Measurements from ENCODE around the gene HSD17B7. TPM values are rescaled to one million over a fixed set of nuclear protein-coding genes. Genes with fewer than 3 reads are reported as not detected.

HSD17B7 gene
- total RNA-seq, 2 experiments from 2014 or later: 30.2 to 31.2 TPM

DNA sequence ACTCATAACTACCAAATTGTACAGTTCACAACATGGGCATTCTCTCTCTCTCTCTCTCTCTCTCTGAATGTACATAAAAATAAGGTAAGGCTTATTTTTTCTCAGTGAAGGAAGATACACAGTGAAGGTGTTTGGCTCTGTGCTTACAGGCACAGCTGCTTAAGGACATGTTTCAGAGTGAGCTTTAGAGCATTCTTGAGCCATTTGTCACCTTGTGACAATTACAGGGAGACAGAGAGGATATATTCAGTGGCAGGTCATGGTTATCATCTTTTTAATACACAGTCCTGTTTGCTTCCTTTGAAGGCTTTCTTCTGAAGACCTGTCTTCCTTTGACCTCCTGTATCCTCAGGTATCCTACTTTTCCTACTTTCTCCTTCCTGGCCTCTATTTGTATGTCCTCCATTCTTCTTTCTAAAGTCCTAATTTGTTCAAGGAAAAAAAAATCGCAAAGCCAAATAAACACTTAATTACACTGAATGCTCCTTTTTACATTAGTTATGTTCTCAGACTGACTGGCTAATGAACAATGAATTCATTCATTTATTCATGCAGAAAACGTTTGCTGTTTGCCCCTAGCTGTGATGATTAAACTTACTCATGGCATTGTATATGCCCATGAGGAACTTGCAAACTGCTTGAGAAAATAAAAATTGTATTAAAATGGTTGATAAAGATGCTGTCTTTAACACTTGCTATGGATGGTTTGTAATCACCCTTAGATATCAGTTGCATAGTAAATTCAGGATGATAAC lies 33.4 kb downstream of the HSD17B7 start:
- Mint-ChIP-seq H3K36me3 (no peaks in the 10 kb centered on the region), H3K4me1 (peaks cover 16% of the 10 kb centered on the region), H3K4me3 (no peak overlapping the region), H3K9me3 (no peaks in the 10 kb centered on the region), H3K27ac (no peak overlapping the region), H3K27me3 (peaks cover 47% of the 10 kb centered on the region)
- ATAC-seq (ENCODE audit: low read depth) (no peak), DNase-seq (no peak)
- POLR2A ChIA-PET: interaction anchor here (0.6 kb wide), 1 partner anchor 74 kb away, joined by 3 read pairs; no protein-coding TSS in a partner anchor

DNA sequence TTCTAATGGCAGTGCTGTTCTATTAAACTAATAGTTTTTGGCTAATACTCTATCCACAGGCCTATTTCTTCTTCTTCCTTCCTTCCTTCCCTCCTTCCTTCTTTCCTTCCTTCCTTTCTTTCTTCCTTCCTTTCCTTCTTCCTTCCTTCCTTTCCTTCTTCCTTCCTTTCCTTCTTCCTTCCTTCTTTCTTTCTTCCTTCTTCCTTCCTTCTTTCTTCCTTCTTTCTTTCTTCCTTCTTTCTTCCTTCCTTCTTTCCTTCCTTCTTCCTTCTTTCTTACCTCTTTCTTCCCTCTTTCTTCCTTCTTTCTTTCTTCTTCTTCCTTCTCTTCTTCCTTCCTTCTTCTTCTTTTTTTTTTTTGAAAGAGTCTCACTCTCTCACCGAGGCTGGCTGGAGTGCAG lies 38.8 kb downstream of the HSD17B7 start:
- H3K27ac Mint-ChIP-seq: no peak overlapping the region
- H3K36me3 Mint-ChIP-seq: peaks cover 3% of the 10 kb centered on the region
- ATAC-seq (ENCODE audit: low read depth): no peak
- H3K4me3 Mint-ChIP-seq: no peak overlapping the region
- peaks cover 13% of the 10 kb centered on the region for H3K4me1 Mint-ChIP-seq
- no peak for DNase-seq
- POLR2A ChIA-PET: no interaction called here
- peaks cover 8% of the 10 kb centered on the region for H3K9me3 Mint-ChIP-seq
- peaks cover 22% of the 10 kb centered on the region for H3K27me3 Mint-ChIP-seq

DNA sequence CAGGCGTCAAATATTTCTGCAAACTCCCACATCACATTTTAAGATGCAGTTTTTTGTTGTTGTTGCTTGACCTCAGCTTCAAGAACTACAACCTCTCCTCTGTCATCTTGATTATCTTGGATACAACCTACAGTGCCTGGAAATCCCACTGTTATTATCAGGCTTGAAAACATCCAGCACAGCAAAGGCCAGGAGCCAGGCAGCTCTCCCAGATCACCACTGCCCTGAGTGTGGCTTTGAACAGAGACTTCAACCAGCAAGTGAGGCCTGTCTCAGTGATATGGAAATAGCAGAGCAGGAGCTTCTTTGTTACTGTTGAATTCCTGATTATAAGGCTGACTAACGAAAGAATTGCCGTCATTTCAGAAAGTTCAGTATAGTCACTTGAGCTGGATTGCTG lies 42.0 kb downstream of the HSD17B7 start:
- peaks cover 11% of the 10 kb centered on the region for H3K36me3 Mint-ChIP-seq
- POLR2A ChIA-PET: no interaction called here
- peaks cover 28% of the 10 kb centered on the region for H3K4me1 Mint-ChIP-seq
- H3K27me3 Mint-ChIP-seq: peaks cover 12% of the 10 kb centered on the region
- H3K9me3 Mint-ChIP-seq: peaks cover 14% of the 10 kb centered on the region
- DNase-seq (no peak), ATAC-seq (ENCODE audit: low read depth) (no peak)
- no peak overlapping the region for H3K4me3 Mint-ChIP-seq
- no peak overlapping the region for H3K27ac Mint-ChIP-seq

DNA sequence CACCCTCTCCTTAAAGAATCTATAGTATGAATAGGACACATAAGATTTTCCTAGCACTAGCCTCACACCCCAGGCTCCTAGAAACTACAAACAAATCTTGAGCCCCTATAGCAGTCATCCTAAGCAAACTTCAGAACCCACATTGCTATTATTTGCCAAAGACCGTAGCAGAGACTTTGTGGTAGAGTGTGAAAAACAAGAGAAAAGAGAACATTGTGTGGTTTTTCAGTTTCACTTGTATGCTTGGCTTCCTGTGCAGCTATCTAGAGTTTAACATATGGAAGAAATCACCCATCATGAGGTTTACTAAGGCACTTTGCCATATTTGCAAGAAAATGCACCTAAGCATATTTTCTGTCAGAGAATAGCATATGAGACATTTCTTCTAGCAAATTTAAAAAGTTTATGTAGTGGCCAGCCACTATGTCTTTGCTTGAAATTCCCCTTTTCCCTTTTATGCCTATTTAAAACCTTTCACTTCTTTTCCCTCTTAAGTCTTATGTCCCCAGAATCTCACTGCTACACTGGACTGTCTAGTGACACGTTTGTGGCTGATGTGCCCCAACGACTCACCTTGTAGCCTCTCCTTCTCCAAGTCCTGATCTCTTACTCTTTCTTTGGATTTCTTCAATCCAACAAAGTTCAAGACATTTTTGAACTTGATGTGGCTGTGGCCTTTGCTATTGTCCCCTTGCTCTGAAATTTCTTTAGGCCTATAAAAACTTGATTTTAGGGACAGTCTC lies 44.8 kb downstream of the HSD17B7 start:
- Mint-ChIP-seq H3K27ac (peak overlapping the region; percentile 71), H3K27me3 (peaks cover 13% of the 10 kb centered on the region)
- DNase-seq: no peak

DNA sequence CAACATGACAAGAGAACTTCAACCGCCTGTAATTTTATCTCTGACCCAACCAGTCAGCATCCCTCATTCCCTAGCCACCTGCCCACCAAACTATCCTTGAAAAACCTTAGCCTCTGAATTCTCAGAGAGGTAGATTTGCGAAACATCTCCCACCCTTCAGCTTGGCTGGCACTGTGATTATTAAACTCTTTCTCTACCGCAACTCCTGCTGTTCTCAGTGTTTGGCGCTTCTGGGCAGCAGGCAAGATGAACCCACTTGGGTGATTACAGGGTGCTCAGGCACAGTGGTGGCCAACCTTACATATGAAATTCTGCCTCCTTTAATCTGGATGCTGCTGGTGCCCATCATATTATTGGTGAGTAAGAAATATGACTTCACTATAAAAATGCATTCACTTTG lies 48.4 kb downstream of the HSD17B7 start:
- H3K4me3 Mint-ChIP-seq: no peak overlapping the region
- peaks cover 15% of the 10 kb centered on the region for H3K9me3 Mint-ChIP-seq
- no peak for DNase-seq
- H3K4me1 Mint-ChIP-seq: peaks cover 17% of the 10 kb centered on the region
- peaks cover 22% of the 10 kb centered on the region for H3K27me3 Mint-ChIP-seq
- POLR2A ChIA-PET: no interaction called here
- H3K36me3 Mint-ChIP-seq: peaks cover 14% of the 10 kb centered on the region
- ATAC-seq (ENCODE audit: low read depth): no peak
- H3K27ac Mint-ChIP-seq: no peak overlapping the region

More for the DNA sequence above, 44.8 kb downstream of the HSD17B7 start:
- POLR2A ChIA-PET: no interaction called here
- ATAC-seq (ENCODE audit: low read depth): peak; percentile 89
- peak overlapping the region; percentile 25 for H3K4me3 Mint-ChIP-seq
- H3K4me1 Mint-ChIP-seq: peaks cover 26% of the 10 kb centered on the region
- peaks cover 21% of the 10 kb centered on the region for H3K9me3 Mint-ChIP-seq
- H3K36me3 Mint-ChIP-seq: peaks cover 15% of the 10 kb centered on the region

DNA sequence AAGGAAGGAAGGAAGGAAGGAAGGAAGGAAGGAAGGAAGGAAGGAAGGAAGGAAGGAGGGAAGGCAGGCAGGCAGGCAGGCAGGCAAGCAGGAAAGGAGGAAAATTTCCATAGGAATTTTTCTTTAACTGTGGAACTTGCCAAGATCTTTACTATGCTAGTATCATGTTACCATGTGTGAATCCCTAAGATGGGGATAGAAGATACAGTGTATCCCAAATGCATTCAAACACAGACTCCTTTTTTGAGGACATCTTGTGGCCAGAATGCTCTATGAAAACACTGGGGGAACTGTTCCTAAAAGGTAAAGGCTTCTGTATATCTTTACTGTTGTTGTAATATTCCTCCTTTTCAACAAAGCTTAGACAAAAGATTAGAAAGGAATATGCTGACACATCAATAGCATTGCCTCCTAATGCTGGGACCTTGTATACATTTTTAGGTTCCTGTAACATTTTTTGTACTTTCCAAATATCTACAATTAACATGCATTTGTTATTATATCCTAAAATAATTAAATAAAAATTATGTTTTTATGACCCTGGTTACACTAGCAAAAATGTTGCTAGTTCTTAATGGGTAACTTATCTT lies 49.8 kb downstream of the HSD17B7 start:
- ATAC-seq (ENCODE audit: low read depth) (no peak), DNase-seq (no peak)
- POLR2A ChIA-PET: no interaction called here
- Mint-ChIP-seq H3K4me1 (peaks cover 8% of the 10 kb centered on the region), H3K9me3 (peaks cover 13% of the 10 kb centered on the region), H3K36me3 (peaks cover 10% of the 10 kb centered on the region), H3K27ac (no peak overlapping the region), H3K4me3 (no peak overlapping the region), H3K27me3 (peaks cover 22% of the 10 kb centered on the region)

DNA sequence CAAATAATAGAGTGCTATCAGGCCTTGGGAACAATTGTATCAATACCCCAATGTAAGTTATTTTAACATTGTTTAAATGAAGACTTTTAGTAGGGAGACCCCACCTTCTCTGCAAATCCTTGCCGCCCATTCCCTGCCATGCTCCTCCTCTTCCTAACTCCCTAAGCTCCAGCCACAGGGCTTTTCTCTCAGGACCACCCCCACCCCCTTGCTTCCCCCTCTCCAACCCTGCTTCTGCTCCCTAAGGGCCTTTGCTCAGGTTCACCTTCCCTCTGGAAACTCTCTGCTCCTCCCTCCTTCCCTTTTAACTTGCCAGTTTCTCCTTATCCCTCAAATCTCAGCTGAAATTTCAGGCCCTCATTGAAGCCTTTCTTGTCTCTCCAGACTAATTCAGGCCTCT lies 53.7 kb downstream of the HSD17B7 start:
- no peak overlapping the region for H3K27ac Mint-ChIP-seq
- no peaks in the 10 kb centered on the region for H3K4me1 Mint-ChIP-seq
- no peak for ATAC-seq (ENCODE audit: low read depth)

DNA sequence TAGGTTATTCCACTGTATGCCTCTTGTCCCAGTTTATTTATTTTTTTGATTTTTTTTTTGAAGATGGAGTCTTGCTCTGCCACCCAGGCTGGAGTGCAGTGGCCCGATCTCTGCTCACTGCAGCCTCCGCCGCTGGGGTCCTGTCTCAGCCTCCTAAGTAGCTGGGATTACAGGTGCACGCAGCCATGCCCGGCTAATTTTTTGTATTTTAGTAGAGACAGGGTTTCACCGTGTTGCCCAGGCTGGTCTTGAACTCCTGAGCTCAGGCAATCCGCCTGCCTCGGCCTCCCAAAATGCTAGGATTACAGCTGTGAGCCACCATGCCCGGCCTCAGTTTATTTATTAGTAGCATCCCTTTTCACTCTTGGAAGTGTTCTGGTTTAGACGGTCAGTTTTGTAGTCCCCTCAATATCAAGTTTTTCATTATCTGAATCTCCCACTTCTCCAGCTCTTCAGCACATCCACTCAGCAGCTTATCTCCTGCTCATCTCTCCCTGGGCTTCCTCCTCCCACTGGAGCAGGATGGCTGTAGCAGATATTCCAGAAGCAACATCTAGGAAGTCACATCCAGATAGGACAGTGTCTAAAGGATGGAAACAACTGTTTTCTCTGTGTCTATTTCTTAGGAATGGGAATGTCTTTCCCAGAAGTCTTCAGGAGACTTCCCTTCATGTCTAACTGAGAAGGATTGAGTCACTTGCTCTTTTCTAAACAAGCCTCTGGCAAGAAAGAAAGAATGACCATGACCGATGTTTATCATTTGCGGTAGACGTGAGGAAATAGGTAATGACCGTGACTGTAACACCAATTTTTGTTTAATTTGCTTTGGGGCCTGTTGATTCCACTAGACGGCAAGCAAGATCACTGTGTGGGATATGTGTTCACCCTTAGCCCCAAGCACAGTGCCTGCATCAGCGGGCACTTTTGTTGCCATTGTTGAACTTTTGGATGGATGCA lies 56.0 kb downstream of the HSD17B7 start:
- Mint-ChIP-seq H3K36me3 (no peaks in the 10 kb centered on the region), H3K4me3 (no peak overlapping the region), H3K27ac (no peak overlapping the region), H3K9me3 (no peaks in the 10 kb centered on the region), H3K4me1 (no peaks in the 10 kb centered on the region), H3K27me3 (peaks cover 26% of the 10 kb centered on the region)
- POLR2A ChIA-PET: no interaction called here
- ATAC-seq (ENCODE audit: low read depth) (no peak), DNase-seq (no peak)

More for the DNA sequence above, 53.7 kb downstream of the HSD17B7 start:
- POLR2A ChIA-PET: no interaction called here
- Mint-ChIP-seq H3K36me3 (no peaks in the 10 kb centered on the region), H3K27me3 (peaks cover 31% of the 10 kb centered on the region), H3K4me3 (no peak overlapping the region), H3K9me3 (no peaks in the 10 kb centered on the region)
- no peak for DNase-seq

DNA sequence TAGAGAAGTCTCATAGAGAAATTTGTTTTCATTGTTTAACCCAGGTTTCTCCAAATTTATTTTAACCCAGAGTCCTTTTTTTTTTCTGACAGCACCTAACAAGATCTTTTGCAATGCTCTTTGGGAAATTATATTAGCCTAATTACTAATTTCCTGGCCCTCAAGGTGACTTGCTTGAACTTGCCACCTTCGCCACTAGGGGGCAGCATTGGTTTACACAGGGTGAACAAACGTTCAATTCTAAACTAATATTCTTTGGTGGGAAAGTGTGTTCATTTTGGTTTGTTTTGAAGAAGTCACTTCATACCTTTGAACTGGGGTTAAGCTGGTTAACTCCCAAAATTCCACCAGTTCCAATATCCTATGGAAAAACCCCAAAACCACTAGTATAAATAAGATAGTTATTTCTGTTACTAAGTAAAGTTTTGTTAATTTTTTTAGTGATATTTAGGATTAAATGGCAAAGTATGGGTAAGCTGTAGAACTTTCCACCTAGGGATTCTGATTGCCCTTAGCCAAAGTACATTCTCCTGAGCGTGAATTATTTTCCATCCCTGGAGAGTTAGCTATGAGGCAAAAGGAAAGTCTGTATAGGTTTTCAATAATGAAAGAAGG lies 57.4 kb downstream of the HSD17B7 start:
- POLR2A ChIA-PET: no interaction called here
- Mint-ChIP-seq H3K27me3 (peaks cover 23% of the 10 kb centered on the region), H3K4me3 (no peak overlapping the region), H3K9me3 (no peaks in the 10 kb centered on the region), H3K36me3 (no peaks in the 10 kb centered on the region), H3K27ac (no peak overlapping the region), H3K4me1 (no peaks in the 10 kb centered on the region)
- ATAC-seq (ENCODE audit: low read depth): no peak
- peak; percentile 77 for DNase-seq

DNA sequence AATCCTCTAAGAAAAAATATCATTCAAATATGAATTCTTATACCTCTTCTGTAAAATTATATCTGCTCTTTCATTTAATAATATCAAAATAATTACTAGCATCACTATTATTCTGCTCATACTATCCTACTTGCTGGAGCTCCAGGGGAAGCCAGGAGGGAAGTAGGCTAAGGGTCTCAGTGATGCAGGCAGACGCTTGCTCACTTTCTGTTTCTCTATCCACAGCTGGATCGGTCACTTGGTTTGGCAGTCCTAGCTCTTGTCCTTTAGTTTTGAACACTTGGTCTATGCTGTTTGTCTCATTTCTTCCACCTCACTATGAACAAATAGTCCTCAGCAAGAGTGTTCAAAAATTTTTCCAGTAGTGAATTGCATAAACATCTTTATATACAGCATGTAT lies 59.2 kb downstream of the HSD17B7 start:
- Mint-ChIP-seq H3K27me3 (peaks cover 23% of the 10 kb centered on the region), H3K27ac (no peak overlapping the region), H3K4me3 (no peak overlapping the region), H3K36me3 (no peaks in the 10 kb centered on the region), H3K4me1 (no peaks in the 10 kb centered on the region), H3K9me3 (no peaks in the 10 kb centered on the region)
- POLR2A ChIA-PET: no interaction called here
- DNase-seq (no peak), ATAC-seq (ENCODE audit: low read depth) (no peak)

DNA sequence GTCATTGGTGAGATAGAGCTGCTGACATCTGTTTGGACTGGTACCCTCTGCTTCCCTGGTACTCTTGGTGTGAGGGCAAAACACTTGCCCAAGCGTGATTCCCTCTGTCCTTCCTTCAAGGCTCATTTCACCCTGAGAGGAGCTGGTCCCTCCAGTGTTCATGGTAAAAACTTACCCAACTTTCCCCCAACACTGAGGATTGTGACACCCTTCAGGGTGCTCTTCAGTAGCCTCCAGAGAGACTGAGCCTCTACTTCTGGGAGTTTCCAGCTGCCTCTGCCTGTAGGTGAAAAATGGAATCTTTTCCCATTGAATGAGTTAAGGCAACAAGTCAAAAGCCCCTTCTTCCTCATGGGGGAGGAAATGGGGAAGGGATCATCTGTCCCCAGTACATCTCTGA lies 60.8 kb downstream of the HSD17B7 start:
- no peaks in the 10 kb centered on the region for H3K4me1 Mint-ChIP-seq
- peaks cover 20% of the 10 kb centered on the region for H3K27me3 Mint-ChIP-seq
- DNase-seq (no peak), ATAC-seq (ENCODE audit: low read depth) (no peak)
- H3K27ac Mint-ChIP-seq: no peak overlapping the region
- no peaks in the 10 kb centered on the region for H3K9me3 Mint-ChIP-seq
- no peaks in the 10 kb centered on the region for H3K36me3 Mint-ChIP-seq
- POLR2A ChIA-PET: no interaction called here
- no peak overlapping the region for H3K4me3 Mint-ChIP-seq

DNA sequence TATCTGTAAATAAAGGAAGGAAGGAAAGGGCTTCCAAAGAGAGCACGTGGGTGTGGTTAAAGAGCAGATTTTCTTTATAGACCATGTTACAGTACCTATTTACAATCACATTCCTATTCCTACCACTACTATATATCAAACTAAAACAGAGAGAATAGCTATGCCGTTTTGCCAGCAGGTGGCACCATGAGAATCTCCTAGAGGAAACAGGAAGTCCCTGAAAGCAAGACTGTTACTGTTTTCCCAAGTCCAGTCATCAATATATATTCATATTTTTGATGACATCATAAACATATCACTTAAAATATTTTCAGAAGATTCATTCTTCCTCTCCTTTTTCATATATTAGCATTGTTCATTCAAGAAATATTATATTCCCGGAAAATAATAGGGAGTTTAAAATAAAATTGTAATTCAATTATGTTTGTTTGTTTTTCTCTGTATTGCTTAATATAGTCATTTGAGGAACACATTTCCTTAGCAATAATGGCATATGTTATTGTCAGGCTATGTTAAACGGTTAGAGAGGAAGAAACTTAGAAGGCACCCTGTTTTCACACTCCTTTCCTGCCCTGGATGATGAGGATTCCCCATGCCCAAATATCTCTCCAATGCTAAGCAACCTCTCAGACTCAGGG lies 63.9 kb downstream of the HSD17B7 start:
- Mint-ChIP-seq H3K27me3 (peaks cover 11% of the 10 kb centered on the region), H3K36me3 (no peaks in the 10 kb centered on the region), H3K4me1 (no peaks in the 10 kb centered on the region), H3K9me3 (no peaks in the 10 kb centered on the region), H3K4me3 (no peak overlapping the region), H3K27ac (no peak overlapping the region)
- DNase-seq (no peak), ATAC-seq (ENCODE audit: low read depth) (peak; percentile 50)
- POLR2A ChIA-PET: no interaction called here

Data from activated naive CD8-positive, alpha-beta T cell treated with anti-CD3 and anti-CD28 coated beads, Interleukin-2, amount 10 ng/mL, durations not matched to agents 7 days and 5 days (primary cell).